HG02588 (cell line): ENCODE data around the gene UPK3BL2.
"Not testable (repeated sequence)": the region's sequence is repeated elsewhere in the genome, so short reads cannot be mapped to it uniquely, and the experiment has no call there.

Experiments
- ATAC-seq: cut with Tn5 transposase; IDR thresholded peaks from one replicate; pipeline ENCODE4 v1.9.1; 2021; ENCODE audit warnings: mild to moderate bottlenecking, moderate library complexity; ENCODE audit not compliant: unreplicated experiment

The UPK3BL2 gene

GRCh38 chr7:102496861-102497260 lies 46.6 kb downstream of the UPK3BL2 start:
- ATAC-seq: not testable (repeated sequence)

DNA sequence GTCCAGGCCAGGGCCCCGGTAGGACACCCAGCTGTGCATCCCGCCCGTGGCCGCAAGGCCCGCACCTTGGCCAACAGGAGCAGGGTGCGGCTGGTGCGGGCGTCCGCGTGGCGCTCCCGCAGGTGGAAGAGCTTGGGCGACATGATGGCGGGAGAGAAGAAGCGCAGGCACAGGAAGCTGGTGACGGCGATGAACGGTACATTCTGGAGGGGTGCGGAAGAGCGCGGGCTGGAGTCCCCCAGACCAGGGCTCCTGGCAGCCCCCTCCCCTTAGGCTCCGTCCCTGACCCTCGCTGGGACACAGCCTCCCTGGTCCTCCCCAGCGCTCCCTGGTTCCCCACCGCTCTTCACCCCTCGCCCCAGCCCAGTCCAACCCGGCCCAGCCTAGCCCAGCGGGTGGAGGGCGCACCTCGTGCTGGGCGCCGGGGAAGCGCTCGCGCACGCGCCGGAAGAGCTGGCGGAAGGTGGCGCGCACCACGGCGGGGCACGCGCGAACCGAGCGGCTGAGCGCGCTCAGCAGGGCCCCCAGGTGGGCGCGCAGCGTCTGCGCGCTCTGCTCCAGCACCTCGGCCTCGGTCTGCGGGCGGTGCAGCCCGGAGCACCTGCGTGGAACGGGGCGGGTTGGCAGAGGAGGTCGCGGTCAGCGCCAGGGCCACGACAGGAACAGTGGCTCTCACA lies 48.9 kb downstream of the UPK3BL2 start:
- ATAC-seq: peak; percentile 76

DNA sequence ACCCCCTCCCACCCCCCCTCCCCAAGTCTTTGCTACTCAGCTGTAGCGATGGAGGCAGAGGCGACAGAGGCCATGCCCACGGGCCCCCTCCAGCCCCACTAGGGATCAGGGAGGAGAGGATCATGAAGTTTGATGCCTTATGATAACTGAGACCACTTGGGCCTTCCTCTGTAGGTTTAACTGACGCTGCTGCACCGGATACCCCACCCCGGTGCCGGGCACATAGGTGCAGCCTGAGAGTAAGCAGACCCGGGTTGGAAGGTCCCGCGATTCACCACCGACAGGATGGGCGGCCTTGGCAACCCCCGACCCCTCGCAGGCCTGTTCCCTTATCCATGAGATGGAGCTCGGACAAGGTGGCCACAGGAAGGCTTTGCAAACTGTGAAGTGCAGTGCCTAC lies 49.5 kb downstream of the UPK3BL2 start:
- ATAC-seq: not testable (repeated sequence)

GRCh38 chr7:102493220-102493935 lies 50.1 kb downstream of the UPK3BL2 start:
- peak; percentile 32 for ATAC-seq

- peak; percentile 36 for ATAC-seq
Observed at GRCh38 chr7:102490529-102491075, 52.9 kb downstream of the UPK3BL2 start.
